ENCODE measurements around the gene NUDT16L1.

Gene NUDT16L1

GRCh38 chr16:4693296-4693955 is at the start of gene NUDT16L1:
Gene NUDT16L1 (plus strand): TSS chr16:4693562. CDS start chr16:4693727, 165 bp downstream.
- peaks cover 31% of the 10 kb centered on the region for H3K36me3 ChIP-seq (replicated peaks)

DNA sequence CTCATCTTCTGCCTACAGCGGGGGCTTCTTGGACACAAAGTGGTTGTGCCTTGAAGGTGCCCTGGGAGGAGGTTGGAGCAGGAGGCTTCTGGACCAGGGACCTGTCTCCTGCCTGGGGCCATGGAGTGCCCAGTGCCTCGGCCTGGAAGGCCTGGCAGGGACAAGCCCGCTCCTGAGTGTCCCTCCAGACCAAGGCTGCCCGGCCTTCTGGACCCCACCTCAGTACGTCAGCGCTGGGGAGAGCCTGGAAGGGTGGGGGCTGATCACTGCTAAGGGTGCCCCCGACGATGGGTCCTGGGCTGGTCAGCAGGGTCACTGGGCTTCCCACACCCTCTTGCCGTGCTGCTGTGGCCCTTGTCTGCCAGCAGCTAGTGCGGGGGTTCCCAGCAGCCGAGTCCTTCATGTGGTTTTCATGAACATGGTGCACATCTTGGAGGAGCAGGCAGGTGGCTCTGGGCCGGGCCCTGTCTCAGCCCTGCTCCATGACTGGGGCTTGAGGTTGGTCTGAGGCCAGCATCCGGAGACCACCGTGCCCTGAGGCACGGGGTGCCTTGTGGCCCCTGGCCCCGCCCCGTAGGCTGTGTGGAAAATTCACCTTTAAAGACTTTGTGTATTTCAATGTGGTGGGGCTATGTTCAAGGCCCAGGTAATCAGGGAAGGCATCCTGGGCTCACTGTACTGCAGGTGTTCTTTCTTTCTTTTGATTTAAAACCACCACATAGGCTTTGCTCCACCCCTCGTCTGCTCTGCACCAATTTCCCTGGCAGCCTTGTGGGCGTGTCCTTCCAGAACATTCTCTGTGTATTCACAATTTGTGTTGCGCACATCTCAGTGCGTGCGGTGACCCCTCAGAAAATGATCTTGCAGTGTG is 46.4 kb upstream of the NUDT16L1 start:
- TF ChIP-seq CTCF (IDR thresholded peaks at IDR 0.05; ENCODE audit: low read depth, low read length, missing control alignments): no peak
- H3K36me3 ChIP-seq (replicated peaks): peaks cover 10% of the 10 kb centered on the region
- DNase-seq: no peak
- H3K27ac ChIP-seq: no peak overlapping the region
- no peaks in the 10 kb centered on the region for H3K27me3 ChIP-seq (replicated peaks)
- in situ Hi-C loops (cut with HindIII; ENCODE audit: low pct_ligation_motif_present, low sequenced_read_pairs): no loop called here
- H3K4me3 ChIP-seq (ENCODE audit: low read depth, low read length): no peak overlapping the region

More at GRCh38 chr16:4693296-4693955, at the start of gene NUDT16L1:
- DNase-seq: peak; percentile 89
- H3K4me3 ChIP-seq (ENCODE audit: low read depth, low read length): peak within 1 kb of the TSS; percentile 92
- in situ Hi-C loops (cut with HindIII; ENCODE audit: low pct_ligation_motif_present, low sequenced_read_pairs): no loop called here
- no peaks in the 10 kb centered on the region for H3K27me3 ChIP-seq (replicated peaks)
- peak within 1 kb of the TSS; percentile 56 for H3K27ac ChIP-seq
- TF ChIP-seq CTCF (IDR thresholded peaks at IDR 0.05; ENCODE audit: low read depth, low read length, missing control alignments): no peak

GRCh38 chr16:4647644-4647980 is 45.8 kb upstream of the NUDT16L1 start:
- no peak for TF ChIP-seq CTCF (IDR thresholded peaks at IDR 0.05; ENCODE audit: low read depth, low read length, missing control alignments)
- Histone ChIP-seq H3K27ac (no peak overlapping the region), H3K36me3 (replicated peaks) (peaks cover 15% of the 10 kb centered on the region), H3K27me3 (replicated peaks) (no peaks in the 10 kb centered on the region), H3K4me3 (ENCODE audit: low read depth, low read length) (no peak overlapping the region)
- in situ Hi-C loops (cut with HindIII; ENCODE audit: low pct_ligation_motif_present, low sequenced_read_pairs): no loop called here
- no peak for DNase-seq

DNA sequence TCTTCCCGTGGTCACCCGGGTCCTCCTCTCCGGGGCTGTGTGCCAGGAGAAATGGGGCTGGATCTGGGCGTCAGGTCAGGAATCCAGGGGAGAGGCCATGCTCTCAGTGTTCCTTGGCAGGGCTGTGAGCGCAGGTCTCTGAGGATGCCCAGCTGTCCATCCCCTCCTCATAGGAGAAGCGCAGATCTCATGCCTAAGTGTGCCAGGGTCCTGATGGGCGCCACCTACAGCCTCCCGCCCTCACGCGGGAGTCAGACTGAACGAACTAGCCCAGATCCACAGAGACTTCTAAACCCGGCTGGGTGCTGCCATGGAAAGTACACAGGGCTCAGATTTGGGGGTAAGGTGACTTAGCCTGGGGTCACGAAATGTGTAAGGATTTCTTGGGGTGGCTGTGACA is 44.4 kb upstream of the NUDT16L1 start:
- Histone ChIP-seq H3K27ac (no peak overlapping the region), H3K4me3 (ENCODE audit: low read depth, low read length) (no peak overlapping the region), H3K27me3 (replicated peaks) (no peaks in the 10 kb centered on the region), H3K36me3 (replicated peaks) (peaks cover 20% of the 10 kb centered on the region)
- TF ChIP-seq CTCF (IDR thresholded peaks at IDR 0.05; ENCODE audit: low read depth, low read length, missing control alignments): no peak
- in situ Hi-C loops (cut with HindIII; ENCODE audit: low pct_ligation_motif_present, low sequenced_read_pairs): no loop called here
- DNase-seq: no peak

- in situ Hi-C loops (cut with HindIII; ENCODE audit: low pct_ligation_motif_present, low sequenced_read_pairs): no loop called here
- H3K27ac ChIP-seq: no peak overlapping the region
- no peak for DNase-seq
- H3K36me3 ChIP-seq (replicated peaks): peaks cover 25% of the 10 kb centered on the region
- H3K27me3 ChIP-seq (replicated peaks): no peaks in the 10 kb centered on the region
- H3K4me3 ChIP-seq (ENCODE audit: low read depth, low read length): no peak overlapping the region
- TF ChIP-seq CTCF (IDR thresholded peaks at IDR 0.05; ENCODE audit: low read depth, low read length, missing control alignments): no peak
Measured at GRCh38 chr16:4649744-4650442, 43.5 kb upstream of the NUDT16L1 start.

Data from brain microvascular endothelial cell (primary cell).